Kidney tubule cell (primary cell): ENCODE results near the gene STK4.
A peak's percentile ranks its signal among the peaks of the same experiment; 100 is the strongest.
"Not testable (repeated sequence)": the region's sequence is repeated elsewhere in the genome, so short reads cannot be mapped to it uniquely, and the experiment has no call there.

Experiments used
- DNase-seq: peaks from one replicate; pipeline ENCODE4 v3.0.0-alpha.2; 2018; ENCODE audit warnings: low spot score

STK4 gene

DNA sequence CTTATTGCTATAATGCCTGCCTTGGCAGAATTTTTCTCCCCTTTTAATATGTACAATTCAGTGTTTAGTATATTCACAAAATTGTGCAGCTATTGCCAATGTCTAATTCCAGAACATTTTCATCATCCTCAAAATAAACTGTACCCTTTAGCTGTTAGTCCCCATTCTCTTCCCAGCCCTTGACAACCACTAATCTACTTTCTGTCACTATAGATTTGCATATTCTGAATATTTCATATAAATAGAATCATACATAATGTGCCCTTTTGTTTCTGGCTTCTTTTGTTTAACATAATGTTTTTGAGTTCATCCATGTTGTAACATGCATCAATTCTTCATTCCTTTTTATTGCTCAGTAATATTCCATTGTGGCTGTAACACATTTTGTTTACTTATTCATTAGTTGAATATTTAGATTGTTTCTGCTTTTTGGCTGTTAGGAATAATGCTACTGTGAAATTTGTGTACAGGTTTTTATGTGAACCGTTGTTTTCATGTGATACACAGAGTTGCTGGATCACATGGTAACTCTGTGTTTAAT, 22.4 kb downstream of the STK4 start:
- no peak for DNase-seq

DNA sequence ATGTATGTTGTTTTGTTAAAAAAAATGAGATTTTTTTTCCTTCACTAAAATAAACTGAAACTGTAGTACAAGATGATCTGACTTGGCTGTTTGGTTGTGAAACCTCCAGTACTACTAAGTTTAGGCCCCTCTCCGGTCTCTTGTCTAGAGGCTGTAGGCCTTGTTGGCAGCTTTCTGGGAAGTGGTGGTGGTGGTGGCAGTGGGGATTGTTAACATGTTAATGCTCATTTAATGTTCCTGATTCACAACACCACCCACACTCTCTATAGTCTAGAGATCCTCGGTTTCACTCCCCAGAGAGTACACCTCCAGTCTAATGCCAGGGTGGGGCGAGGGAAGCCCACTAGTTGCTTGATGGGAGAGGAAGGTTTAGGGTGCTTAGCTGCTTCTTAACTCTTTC, 24.1 kb downstream of the STK4 start:
- no peak for DNase-seq

DNA sequence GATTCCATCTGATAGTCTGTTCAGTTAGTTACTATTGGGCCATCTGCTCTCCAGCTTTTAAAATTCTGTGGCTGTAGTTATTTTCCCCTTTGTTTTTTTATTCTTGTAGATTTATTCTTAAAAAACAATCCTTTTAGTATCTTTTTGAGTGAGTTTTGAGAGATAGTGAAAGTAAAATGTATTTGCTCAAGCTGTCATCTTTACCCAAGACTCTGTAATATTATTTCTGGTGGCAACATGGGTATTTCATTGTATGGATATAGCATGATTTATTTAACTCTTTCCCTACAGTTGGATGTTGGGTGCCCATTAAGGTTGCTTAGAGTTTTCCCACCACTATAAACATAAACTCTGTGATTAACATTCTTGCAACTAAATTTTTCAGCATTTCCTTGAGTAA, 24.6 kb downstream of the STK4 start:
- no peak for DNase-seq

DNA sequence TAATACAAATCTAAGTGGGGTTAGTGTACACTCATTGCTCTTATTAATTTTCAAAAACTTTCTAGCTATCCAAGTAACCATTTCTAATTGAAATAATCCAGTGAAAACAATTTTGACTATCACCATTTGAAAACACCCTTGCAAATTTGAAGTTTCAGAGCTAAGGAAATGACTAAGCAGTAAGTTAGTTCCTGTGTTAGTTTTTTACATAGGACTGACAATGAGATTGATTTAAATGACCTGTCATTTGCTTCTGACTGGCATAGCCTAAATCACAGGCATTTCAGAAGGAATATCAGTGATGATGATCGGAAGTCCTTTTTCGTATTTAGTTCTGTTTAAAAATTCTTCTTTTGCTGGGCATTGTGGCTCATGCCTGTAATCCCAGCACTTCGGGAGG, 27.0 kb downstream of the STK4 start:
- DNase-seq: peak; percentile 50

DNA sequence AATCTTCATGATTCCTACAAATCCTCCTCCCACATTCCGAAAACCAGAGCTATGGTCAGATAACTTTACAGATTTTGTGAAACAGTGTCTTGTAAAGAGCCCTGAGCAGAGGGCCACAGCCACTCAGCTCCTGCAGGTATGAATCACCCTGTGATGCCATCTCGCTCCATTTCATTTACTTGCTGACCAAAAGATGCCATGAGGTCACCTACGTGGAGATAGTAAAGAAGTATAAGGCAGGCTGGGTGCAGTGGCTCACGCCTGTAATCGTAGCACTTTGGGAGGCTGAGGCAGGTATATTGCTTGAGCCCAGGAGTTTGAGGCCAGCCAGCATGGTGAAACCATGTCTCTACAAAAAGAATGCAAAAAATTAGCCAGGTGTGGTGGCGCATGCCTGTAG, 30.9 kb downstream of the STK4 start:
- peak; percentile 23 for DNase-seq

DNA sequence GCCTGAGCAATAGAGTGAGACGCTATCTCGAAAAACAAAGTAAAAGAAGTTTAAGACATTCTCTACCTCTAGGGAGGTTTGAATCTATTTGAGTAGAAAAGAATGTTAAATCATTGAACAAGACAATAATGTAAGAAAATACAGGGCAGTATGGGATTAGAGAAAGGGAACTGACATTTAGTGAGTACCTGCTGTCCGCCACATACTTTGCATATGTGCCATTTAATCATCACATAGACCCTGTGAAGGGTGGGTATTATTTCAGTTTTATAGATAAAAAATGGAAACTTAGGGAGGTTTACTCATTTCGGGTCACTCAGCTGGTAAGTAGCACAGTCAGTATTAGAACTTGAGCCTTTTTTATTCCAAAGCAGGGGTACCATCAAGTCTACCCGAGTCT, 31.4 kb downstream of the STK4 start:
- DNase-seq: no peak

DNA sequence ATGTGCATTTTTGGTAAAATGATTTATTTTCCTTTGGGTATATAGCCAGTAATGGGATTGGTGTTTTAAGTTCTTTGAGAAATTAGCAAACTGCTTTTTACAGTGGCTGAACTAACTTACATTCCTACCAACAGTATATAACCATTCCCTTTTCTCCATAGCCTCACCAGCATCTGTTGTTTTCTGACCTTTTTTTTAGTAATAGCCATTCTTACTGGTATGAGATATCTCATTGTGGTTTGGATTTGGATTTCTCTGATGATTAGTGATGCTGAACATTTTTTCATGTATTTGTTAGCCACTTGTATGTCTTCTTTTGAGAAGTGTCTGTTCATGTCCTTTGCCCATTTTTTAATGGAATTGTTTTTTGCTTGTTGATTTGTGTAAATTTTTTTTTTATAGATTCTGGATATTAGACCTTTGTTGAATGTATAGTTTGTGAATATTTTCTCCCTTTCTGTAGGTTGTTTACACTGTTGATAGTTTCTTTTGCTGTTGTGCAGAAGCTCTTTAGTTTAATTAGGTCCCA, 42.3 kb downstream of the STK4 start:
- DNase-seq: no peak

DNA sequence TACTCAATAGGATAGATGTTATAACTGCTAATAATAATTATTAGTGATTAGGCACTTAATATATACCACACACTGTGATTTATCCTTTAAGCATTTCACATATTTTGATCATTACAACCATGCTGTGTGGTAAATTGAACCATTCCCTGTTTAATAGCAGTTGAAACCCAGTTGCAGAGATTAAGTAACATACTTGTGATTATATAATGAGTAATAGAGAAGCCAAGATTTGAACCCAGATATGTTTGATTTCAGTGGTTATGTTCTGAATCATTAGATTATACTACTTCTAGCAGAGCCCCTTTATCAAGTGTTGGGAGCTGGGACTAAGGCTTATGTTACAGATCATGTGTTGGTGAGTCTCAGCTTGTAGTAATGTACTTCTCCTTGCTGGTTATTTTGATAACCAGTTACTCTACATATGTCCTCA, 44.1 kb downstream of the STK4 start:
- DNase-seq: peak; percentile 11

DNA sequence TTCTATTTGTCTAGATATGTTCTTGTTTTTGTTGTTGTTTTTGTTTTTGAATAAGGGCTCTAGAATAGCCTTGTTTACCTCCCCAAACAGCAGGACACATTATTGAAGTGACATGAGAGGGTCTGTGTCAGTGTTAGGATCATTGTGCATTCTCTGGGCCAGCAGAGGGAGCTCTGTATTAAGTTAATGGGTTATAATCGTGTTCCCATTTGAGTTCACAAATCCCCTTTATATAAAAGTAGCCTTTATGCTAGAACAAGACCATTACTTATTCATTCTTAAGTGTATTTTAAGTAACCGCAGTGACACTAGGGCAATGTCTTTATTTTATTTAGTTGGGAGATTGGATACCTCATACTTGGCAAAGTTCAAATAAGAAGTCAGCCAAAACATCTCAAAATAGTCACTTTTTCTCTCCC, 44.8 kb downstream of the STK4 start:
- DNase-seq: peak; percentile 59

DNA sequence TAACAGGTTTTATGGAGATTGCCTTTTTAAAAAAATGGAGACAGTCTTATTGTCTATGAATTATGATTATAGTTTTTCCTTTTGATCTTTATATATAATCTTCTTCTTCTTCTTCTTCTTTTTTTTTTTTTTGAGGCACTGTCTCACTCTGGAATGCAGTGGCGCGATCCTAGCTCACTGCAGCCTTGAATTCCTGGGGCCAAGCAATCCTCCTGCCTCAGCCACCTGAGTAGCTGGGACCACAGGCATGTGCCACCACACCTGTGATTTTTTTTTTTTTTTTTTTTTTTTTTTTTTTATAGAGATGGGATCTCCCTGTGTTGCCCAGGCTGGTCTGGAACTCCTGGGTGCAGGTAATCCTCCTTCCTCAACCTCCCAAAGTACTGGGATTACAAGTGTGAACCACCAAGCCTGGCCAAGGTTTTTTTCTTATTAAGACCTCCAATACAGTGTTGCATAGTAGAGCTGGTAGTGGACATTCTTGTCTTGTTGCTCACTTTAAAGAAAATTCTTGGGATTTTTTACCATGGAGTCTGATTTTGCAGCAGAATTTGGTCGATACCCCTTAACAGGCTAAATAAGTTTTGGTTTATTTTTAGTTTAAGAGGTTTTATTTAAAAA, 46.5 kb downstream of the STK4 start:
- peak; percentile 76 for DNase-seq

DNA sequence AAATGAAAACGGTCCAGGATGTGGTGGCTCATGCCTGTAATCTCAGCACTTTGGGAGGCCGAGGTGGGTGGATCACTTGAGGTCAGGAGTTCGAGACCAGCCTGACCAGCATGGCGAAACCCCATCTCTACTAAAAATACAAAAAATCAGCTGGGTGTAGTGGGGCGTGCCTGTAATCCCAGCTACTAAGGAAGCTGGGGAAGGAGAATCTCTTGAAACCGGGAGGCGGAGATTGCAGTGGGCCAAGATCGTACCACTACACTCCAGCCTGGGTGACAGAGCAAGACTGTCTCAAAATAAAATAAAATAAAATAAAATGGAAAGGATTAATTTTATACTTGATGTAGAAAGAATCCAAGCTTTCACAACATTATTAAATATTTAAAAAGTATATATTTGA, 47.8 kb downstream of the STK4 start:
- DNase-seq: not testable (repeated sequence)

DNA sequence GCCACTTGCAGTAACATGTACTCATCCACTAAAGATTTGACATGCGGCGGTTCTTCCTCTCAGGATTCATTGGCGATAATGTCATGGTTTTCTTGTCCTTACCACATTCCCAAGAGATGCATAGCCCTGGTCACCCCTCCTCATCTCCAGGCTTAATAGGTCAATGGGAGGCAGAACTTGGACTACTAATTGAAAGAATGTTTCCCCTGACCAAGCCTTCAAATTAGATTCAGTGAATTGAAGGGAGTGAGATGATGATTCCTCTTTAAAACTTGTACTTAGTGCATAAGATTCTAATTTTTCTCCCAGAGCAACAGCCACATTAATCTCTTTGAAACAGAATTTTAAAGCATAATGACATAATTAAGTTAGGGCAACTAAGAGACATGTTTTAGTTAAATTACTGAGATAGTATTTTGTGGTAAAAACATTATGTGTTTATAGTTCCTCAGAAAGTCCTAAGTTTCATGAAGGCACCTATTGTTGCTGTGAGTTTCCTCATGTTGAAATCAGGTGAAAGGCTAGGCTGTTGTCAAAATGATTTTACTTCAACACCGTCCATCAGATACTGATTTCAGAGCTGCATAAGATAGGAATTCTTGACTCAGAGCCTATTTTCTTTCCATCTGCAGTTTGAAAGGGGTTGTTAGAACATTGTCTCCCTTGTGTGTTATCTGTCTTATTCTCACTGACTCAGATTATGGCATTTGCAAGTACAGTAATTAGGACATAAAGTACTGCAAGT, 48.5 kb downstream of the STK4 start:
- DNase-seq: peak; percentile 66

DNA sequence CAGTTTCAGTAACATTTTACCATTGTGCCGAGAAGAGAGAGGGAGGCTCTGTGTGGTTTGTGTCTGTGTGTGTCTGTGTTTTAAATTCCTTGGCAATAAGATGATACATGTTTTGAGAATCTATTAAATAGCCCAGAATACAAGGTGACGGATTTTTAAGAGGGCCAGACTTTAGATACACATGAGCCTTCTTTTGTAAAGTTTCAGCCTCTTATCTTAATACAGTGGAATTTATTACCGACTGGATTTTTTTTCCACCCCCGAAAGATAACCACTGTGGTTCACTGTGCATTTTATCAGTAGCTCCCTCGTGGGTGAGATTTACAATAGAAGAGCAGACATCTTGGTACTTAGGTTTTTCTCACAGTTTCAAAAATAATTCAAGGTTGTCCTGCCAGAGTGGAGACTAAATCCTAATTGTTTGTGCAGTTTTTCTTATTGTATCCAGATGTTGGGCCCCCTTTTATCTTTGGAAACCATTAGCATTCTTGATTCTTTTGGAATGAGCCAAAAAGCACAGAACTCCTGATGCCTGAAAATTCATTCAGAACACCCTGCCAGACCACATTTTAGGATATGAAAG, 49.9 kb downstream of the STK4 start:
- no peak for DNase-seq

DNA sequence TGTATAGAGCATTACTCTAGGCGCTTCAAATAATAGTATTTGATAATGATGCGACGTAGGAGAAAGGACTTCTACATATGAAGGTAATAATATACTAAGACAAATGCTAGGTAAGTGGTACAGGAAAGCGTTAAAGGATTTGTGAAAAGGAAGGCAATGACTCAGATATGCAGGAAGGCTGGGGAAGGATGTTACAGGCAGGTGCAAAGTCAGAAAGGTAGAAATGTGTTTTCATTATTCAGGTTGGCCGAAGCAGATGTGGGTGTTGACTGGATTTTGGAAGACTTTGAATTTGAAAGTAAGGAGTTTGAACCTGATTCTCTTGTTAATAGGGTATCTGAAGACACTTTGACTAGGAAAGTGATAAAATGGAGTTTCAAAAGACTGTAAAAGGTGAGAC, 51.0 kb downstream of the STK4 start:
- no peak for DNase-seq

DNA sequence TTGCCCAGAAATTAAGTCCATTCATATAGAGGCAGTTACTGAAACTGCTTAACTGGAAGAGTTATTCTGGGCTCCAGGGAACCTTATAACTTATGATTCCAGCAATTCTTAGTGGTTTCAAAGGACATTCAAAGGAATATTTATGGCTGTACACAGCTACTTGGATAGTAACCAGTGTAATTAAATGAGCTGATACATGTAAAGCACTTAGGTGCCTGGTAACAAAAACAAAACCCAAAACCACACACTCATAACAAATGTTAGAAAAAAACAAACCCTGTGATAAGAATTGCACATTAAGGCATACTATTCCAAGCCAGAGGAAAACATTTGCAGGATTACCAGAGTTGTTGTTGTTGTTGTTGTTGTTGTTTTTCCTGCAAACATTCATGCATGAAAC, 51.5 kb downstream of the STK4 start:
- no peak for DNase-seq

DNA sequence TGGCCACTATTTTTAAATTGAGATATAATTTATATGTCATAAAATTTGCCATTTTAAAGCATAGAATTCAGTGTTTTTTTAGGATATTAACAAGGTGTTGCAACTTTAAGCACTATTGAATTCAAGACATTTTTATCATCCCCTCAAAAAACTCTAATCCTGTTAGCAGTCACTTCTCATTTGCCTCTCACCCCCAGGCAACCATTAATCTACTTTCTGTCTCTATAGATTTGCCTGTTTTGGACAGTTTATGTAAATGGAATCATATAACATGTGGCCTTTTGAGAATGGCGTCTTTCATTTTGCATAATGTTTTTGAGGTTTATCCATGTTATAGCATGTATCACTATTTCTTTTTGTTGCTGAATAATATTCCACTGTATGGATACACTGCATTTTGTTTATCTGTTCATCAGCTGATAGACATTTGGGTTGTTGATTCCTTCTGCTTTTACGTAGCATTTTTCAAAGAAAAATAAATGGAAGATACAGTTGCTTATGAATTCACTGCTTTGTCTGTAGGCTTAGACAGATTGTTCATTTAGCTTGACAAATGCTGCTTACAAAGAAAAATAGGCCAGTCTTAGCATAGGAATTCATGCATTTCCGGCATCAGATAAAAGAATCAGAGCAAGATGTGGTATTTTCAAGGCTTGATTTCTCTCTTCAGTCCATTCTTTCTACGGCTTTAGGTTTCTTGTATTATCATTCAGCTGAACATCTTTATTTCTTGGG, 52.9 kb downstream of the STK4 start:
- no peak for DNase-seq

DNA sequence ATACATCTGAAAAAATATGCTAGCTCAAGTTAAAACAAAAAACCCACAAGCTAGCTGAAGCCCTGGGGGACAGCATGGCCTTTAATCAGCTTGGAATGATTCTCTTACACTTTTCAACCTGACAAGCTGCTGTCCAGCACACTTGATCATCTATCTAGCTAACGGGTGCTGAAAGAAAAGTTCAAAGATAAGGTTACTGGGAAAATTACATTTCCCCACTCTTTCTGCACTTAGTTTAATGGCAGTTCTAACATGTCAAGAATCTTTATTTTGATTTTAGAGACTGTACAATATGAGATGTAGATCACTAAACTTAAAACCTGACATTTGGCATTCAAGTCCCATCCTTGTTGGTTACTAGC, 53.4 kb downstream of the STK4 start:
- no peak for DNase-seq

DNA sequence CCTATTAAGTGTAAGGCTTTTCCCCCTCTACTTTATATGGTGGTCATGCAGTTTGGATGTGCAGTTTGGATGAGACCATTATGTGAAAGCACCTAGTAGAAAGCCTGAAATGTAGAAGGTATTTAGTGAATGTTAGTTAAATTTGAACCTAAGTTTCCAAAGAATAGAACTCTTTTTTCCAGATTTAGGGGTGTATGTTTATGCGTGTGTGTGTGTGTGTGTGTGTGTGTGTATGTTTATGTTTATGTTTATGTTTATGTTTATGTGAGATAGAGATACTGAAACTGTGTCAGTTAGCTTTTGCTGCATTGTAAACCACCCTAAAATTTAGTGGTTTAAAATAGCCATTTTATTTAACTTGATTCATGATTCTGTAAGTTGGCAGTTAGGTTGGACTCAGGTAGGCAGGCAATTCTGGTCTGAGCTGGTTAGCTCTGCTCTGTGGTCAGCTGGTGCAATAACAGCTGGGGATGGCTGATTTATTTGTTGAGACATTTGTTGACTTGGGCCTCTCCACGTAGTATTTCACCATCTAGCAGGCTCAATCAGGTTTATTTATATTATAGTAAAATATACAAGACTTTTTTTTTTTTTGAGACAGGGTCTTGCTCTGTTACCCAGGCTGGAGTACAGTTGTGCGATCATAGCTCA, 54.0 kb downstream of the STK4 start:
- DNase-seq: no peak

DNA sequence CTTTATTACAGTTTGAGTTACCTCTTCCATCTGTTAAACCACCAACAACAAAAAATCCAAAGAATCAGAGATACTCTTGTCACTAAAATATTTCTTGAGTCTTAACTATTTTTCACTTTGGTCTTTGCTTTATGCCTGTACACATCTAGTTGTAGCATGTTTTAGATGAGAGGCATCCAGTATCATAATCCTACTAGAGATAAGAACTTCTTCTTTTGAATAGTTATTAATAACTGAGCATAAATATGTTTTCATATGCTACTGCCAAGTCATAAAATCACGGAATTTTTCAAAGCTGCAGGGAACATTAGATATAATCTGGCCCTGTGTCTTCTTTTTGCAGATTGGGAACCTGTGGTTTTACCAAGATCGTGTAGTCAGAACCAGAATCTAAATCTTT, 55.3 kb downstream of the STK4 start:
- no peak for DNase-seq

DNA sequence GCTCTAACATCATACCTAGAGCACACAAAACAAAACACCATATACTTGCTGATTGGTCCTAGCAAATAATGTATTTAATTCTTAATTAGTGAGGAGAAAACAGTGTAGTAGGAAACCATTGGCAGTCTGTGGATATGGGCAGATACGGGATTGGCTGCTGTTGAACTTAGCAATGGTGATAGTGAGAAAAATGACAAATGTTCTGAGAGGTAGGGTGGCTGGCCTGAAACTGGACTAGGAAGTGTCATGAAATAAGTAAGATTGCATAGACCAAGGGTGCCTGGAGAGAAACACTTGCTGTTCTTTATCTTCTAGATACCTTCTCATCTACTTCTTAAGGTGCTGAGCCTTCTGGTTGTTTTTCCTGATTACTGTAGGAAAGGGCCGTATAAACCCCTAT, 56.8 kb downstream of the STK4 start:
- not testable (repeated sequence) for DNase-seq

DNA sequence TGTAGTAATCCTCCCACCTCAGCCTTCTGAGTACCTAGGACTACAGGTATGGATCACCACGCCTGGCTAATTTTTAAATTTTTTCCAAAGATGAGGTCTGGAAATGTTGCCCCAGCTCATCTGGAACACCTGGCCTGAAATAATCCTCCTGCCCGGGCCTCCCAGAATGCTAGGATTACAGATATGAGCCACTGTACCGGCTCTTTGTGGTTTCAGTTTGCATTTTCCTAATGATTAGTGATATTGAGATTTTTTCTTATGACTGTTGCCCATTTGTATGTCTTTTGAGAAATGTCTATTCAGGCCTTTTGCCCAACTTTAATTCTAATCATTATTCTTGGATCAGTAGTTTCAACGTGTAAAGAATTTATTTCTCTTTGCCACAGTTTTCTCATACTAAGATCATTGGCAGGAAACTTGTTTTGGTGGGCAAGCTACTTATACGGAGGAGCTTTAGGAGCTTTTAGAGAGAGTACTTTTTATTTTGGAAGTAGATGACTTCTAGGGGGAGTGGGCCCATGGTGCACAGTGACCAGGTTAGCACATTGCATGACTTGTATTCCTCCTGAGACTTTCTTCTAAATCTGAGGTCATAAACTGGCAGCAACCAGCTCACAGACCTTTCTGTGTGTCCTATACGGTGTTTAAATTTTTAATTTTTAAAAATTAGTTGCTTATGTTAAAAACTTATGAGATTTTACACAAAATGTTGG, 62.3 kb downstream of the STK4 start:
- DNase-seq: no peak
